ENCODE measurements around the gene ATR.

Gene ATR

GRCh38 chr3:142568393-142569017, 10.0 kb downstream of the ATR start:
- H3K27ac ChIP-seq: no peak overlapping the region
- no peak for TF ChIP-seq CTCF (conservative IDR thresholded peaks at IDR 0.05)

GRCh38 chr3:142566096-142566495, 12.4 kb downstream of the ATR start:
- H3K27ac ChIP-seq: no peak overlapping the region
- no peak for TF ChIP-seq CTCF (conservative IDR thresholded peaks at IDR 0.05)

DNA sequence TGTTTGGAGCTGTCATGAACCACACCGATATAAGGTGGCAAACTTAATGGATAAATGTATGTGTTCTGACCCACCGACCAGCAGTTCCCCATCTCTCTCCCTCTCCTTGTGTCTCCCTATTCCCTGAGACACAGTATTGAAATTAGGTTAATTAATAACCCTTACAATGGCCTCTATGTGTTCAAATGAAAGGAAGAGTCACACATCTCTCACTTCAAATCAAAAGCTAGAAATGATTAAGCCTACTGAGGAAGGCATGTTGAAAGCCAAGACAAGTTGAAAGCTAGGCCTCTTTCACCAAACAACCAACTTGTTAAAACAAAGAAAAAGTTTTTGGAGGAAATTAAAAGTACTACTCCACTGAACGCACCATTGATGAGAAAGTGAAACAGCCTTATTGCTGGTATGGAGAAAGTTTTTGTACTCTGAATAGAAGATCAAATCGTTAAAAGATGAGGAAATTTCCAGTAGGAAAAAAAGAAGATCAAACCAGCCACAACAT, 15.0 kb downstream of the ATR start:
- TF ChIP-seq CTCF (conservative IDR thresholded peaks at IDR 0.05): no peak
- H3K27ac ChIP-seq: no peak overlapping the region

- H3K27ac ChIP-seq: no peak overlapping the region
- no peak for TF ChIP-seq CTCF (conservative IDR thresholded peaks at IDR 0.05)
Observed at GRCh38 chr3:142560118-142560517, 18.4 kb downstream of the ATR start.

DNA sequence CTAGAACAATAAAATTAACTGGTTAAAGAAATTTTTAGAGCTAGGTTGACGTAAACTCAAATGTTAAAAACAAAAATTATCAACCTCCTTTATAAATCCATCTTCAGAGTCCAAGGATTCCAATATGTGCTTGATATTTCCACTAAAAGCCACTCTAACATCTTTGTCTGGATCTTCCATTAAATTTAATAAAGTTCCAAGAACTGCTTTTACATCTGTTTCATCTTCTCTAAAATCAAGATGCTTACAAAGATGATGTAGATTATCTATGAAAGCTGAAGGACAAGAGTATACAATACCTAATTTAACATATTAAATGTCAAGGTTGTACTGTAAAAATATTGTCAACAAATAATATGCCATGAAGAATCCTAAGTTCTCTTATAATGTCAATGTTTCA, 24.8 kb downstream of the ATR start:
- TF ChIP-seq CTCF (conservative IDR thresholded peaks at IDR 0.05): no peak
- H3K27ac ChIP-seq: peak overlapping the region; percentile 51

DNA sequence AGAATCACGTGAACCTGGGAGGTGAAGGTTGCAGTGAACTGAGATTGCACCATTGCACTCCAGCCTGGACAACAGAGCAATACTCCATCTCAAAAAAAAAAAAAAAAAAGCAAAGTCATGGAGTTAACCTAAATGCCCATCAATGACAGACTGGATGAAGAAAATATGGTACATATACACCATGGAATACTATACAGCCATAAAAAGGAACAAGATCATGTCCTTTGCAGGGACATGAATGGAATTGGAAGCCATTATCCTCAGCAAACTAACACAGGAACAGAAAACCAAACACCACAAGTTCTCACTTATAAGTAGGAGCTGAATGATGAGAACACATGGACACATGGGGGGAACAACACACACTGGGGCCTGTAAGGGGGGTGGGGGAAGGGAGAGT, 26.0 kb downstream of the ATR start:
- peak overlapping the region; percentile 51 for H3K27ac ChIP-seq

GRCh38 chr3:142549986-142550385, 28.5 kb downstream of the ATR start:
- no peak overlapping the region for H3K27ac ChIP-seq
- no peak for TF ChIP-seq CTCF (conservative IDR thresholded peaks at IDR 0.05)

DNA sequence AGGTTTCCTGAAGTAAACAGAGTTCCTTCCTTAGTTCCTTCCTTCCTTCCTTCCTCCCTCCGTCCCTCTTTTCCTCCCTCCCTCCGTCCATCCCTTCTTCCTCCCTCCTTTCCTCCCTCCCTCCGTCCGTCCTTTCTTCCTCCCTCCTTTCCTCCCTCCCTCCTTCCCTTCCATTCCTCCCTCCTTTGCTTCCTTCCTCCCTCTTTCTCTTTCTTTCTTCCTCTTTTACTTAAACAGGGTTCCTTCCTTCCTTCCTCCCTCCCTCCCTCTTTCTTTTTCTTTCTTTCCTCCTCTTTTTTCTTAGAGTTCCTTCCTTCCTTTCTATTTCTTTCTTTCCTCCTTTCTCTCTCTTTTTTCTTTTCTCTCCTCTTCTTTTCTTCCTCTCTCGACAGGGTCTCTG, 35.2 kb downstream of the ATR start:
- no peak for TF ChIP-seq CTCF (conservative IDR thresholded peaks at IDR 0.05)
- no peak overlapping the region for H3K27ac ChIP-seq

Measured in VCaP (cell line).